HFFc6 (cell line): ENCODE data around the gene CELA1. TPM values are rescaled to one million over a fixed set of nuclear protein-coding genes. Genes with fewer than 3 reads are reported as not detected.

Experiments
- DNase-seq: peaks from one replicate; pipeline ENCODE4 v3.0.0-alpha.2; 2018
- H3K27ac Mint-ChIP-seq: 2 replicates; pipeline ENCODE4 v1.8.0; 2020; ENCODE audit warnings: mild to moderate bottlenecking, mixed read lengths
- H3K27me3 Mint-ChIP-seq: 2 replicates; pipeline ENCODE4 v1.8.0; 2021; ENCODE audit warnings: mild to moderate bottlenecking, moderate library complexity, mixed read lengths; ENCODE audit not compliant: insufficient read depth
- H3K36me3 Mint-ChIP-seq: 2 replicates; pipeline ENCODE4 v1.8.0; 2021; ENCODE audit warnings: low read depth, mixed read lengths
- H3K4me1 Mint-ChIP-seq: 2 replicates; pipeline ENCODE4 v1.8.0; 2020; ENCODE audit warnings: low read depth, mixed read lengths
- H3K4me3 Mint-ChIP-seq: 2 replicates; pipeline ENCODE4 v1.8.0; 2020; ENCODE audit warnings: mild to moderate bottlenecking, moderate library complexity, mixed read lengths
- H3K9me3 Mint-ChIP-seq: 2 replicates; pipeline ENCODE4 v1.8.0; 2020; ENCODE audit warnings: mild to moderate bottlenecking, mixed read lengths
- CTCF ChIP-seq: fragments of 200-600 bp; sonication (generic); IDR thresholded peaks from 2 replicates; pipeline ENCODE4 v1.5.0; 2021; ENCODE audit warnings: antibody characterized with exemption, mild to moderate bottlenecking
- total RNA-seq, 6 experiments: library from RNA; stranded (reverse); fragmentation: NEBNext Ultra II Directional; extraction: Animal tissue kit (Norgen Biotek cat#: 25700); gene quantifications; 2 replicates in 1 of 6; 3 replicates in 5 of 6; pipeline ENCODE4 v1.2.3, GENCODE V29; 2021

Gene CELA1
- total RNA-seq, 6 experiments from 2014 or later = not detected

DNA sequence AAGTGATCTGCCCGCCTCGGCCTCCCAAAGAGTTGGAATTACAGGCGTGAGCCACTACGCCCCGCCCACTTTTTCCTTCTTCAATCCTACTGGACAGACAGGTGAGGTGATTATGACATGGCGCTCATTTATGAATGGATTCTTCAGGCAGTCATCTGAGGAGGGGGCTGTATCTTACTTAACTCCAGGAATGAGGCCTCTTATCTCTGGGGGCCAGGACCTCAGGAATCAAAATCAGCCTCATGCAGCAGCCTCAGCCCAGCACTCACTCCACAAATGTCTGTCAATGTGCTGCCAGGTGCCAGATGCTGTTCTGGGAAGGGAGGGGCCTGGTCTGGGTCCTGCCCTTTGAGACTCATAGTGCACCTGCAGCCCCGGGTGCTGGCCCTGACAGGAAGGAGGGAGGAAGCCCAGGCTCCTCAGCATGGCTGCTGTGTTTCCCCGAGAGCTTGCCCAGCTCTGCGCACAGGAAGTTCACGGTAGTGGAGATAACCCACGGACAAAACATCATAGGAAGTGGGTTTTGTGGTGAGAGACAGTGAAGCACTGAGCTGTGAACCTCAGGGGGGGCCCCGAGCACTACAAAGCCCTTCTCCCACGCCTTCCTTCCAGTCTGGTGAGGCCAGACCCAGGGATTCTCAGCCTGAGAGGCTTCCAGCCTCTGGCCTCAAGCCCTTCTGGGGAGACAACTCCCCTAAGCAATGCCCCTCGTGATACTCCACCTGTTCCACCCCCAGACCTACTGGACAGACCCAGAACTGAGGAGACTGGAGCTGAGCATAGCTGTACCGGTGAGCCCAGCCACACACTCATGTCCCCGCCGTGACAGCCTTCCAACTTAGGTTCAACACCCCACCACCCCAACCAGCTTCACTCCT, 22.4 kb upstream of the CELA1 start:
- Mint-ChIP-seq H3K27ac (peak overlapping the region; percentile 37; the same call in 1 of the 2 replicates), H3K36me3 (peaks cover 18% of the 10 kb centered on the region), H3K4me1 (peaks cover 51% of the 10 kb centered on the region), H3K4me3 (no peak overlapping the region), H3K9me3 (no peaks in the 10 kb centered on the region), H3K27me3 (peaks cover 2% of the 10 kb centered on the region; the same call in 1 of the 2 replicates)
- TF ChIP-seq CTCF = no peak
- no peak for DNase-seq

DNA sequence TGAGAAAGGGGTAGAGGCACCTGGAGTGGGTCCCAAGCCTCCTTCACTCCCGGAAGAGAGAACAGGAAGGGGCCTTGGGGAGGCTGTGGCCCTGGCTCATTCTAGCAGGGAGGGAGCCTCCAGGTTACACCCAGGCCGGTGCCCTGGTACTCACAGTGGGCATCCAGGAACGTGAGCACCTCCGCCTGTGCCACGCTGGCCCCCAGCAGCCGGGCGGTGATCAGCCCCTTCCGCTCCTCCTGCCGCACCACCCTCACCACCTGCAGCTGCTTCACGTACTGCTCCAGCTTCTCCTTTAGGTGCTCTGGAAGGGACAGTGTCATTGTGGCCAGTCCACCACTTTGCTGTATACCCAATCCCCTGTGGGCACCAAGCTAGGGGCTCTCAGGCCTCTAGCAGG, 18.8 kb upstream of the CELA1 start:
- Mint-ChIP-seq H3K27ac (no peak overlapping the region), H3K36me3 (peaks cover 13% of the 10 kb centered on the region), H3K9me3 (no peaks in the 10 kb centered on the region), H3K4me1 (peaks cover 22% of the 10 kb centered on the region), H3K4me3 (no peak overlapping the region), H3K27me3 (peaks cover 2% of the 10 kb centered on the region; the same call in 1 of the 2 replicates)
- TF ChIP-seq CTCF = no peak
- no peak for DNase-seq

GRCh38 chr12:51364001-51364400, 17.5 kb upstream of the CELA1 start:
- no peak for TF ChIP-seq CTCF
- no peak for DNase-seq
- H3K27ac Mint-ChIP-seq = no peak overlapping the region
- H3K9me3 Mint-ChIP-seq = no peaks in the 10 kb centered on the region
- H3K27me3 Mint-ChIP-seq = no peaks in the 10 kb centered on the region
- H3K4me3 Mint-ChIP-seq = no peak overlapping the region
- peaks cover 10% of the 10 kb centered on the region for H3K4me1 Mint-ChIP-seq
- peaks cover 5% of the 10 kb centered on the region; the same call in 1 of the 2 replicates for H3K36me3 Mint-ChIP-seq

GRCh38 chr12:51362747-51363342, 16.4 kb upstream of the CELA1 start:
- no peak overlapping the region for H3K27ac Mint-ChIP-seq

GRCh38 chr12:51362307-51362706, 15.8 kb upstream of the CELA1 start:
- no peak for TF ChIP-seq CTCF
- H3K27ac Mint-ChIP-seq = no peak overlapping the region
- no peak for DNase-seq
- no peaks in the 10 kb centered on the region for H3K9me3 Mint-ChIP-seq
- H3K4me3 Mint-ChIP-seq = no peak overlapping the region
- peaks cover 5% of the 10 kb centered on the region; the same call in 1 of the 2 replicates for H3K4me1 Mint-ChIP-seq
- H3K36me3 Mint-ChIP-seq = peaks cover 10% of the 10 kb centered on the region
- H3K27me3 Mint-ChIP-seq = no peaks in the 10 kb centered on the region

More at GRCh38 chr12:51362747-51363342, 16.4 kb upstream of the CELA1 start:
- Mint-ChIP-seq H3K36me3 (peaks cover 8% of the 10 kb centered on the region), H3K4me1 (peaks cover 5% of the 10 kb centered on the region; the same call in 1 of the 2 replicates), H3K27me3 (no peaks in the 10 kb centered on the region), H3K9me3 (no peaks in the 10 kb centered on the region), H3K4me3 (no peak overlapping the region)
- no peak for DNase-seq
- TF ChIP-seq CTCF = no peak
